Panc1 (cell line): ENCODE data around the gene ADAMTS14.

Experiments used
- CTCF ChIP-seq: fragments of 450-650 bp; IDR thresholded peaks from 2 replicates; pipeline ENCODE4 v1.5.1; 2017; ENCODE audit warnings: mild to moderate bottlenecking
- REST ChIP-seq, 2 experiments: IDR thresholded peaks; 2 replicates each; pipeline ENCODE4 v1.6.1; 2011 to 2012; ENCODE audit warnings: low read depth in 2 of 2, control low read depth in 1 of 2, low read length in 1 of 2, mild to moderate bottlenecking in 1 of 2, moderate library complexity in 1 of 2; ENCODE audit not compliant: insufficient read depth in 1 of 2

- no peak for TF ChIP-seq CTCF
- no peak for TF ChIP-seq REST (IDR thresholded peaks at IDR 0.05; ENCODE audit: insufficient read depth in 1 of 2, low read depth in 2 of 2, low read length in 1 of 2)
Observed at GRCh38 chr10:70690589-70690988, 18.3 kb downstream of the ADAMTS14 start.
